ENCODE data around the gene ARF3. TPM values are rescaled to one million over a fixed set of nuclear protein-coding genes. Genes with fewer than 3 reads are reported as not detected.

The ARF3 gene
- total RNA-seq: 113 and 119 TPM in 2 replicates

DNA sequence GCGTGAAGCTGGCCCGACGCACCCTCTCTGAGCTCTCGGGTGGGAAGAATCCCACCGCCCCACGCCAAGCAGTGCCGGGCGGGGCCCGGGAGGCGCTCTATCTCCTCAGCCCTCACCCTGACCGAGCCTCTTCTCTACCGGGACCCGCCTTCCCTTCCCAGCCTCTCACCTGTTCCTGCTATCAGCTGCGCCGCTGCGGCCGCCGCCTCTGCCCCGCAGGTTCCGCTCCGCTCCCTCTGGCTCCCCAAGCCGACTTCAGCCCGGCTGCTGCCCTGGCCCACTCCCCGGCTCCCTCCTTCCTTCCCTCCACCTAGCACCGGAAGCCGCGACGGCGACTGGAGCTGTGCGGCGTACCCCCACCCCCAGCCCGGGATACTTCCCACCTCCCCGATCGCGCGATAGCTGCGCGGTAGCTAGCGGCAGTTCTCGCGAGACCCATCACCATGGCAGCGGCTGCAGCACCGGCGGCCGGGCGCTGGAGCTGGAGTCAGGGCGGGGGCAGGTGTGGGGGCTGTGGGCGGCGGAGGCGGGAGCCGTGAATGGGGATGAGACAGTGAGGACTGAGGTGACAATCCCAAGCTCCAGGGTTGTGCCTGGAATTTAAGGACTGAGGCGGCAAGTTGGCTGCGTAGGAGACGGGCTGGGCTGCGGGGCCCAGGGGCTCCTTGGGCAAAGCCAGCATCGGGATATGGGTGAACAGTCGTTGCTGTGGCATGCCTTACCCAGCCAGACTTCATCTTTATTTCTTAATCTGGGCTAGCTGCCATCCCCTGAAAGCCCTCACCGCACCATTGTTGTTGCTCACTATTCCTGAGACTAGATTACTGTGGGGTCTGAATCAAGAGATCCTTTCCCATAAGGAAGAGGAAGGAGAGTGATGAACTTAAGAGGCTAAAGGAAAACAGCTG, at the start of gene ARF3:
Gene ARF3 (minus strand): TSS at position 347 of the 908 bp plus-strand sequence. CDS start 16,392 bp downstream, outside the sequence.
- peaks cover 24% of the 10 kb centered on the region for H3K36me3 Mint-ChIP-seq (ENCODE audit: low read depth)
- POLR2A ChIA-PET: interaction anchor here (0.6 to 3.7 kb wide), 17 partner anchors 10 to 1154 kb away, joined by 3 to 31 read pairs (median 4); partner anchors contain the start of genes DDX23, FKBP11, WNT1 and WNT10B
- TF ChIP-seq, protein P1, sequence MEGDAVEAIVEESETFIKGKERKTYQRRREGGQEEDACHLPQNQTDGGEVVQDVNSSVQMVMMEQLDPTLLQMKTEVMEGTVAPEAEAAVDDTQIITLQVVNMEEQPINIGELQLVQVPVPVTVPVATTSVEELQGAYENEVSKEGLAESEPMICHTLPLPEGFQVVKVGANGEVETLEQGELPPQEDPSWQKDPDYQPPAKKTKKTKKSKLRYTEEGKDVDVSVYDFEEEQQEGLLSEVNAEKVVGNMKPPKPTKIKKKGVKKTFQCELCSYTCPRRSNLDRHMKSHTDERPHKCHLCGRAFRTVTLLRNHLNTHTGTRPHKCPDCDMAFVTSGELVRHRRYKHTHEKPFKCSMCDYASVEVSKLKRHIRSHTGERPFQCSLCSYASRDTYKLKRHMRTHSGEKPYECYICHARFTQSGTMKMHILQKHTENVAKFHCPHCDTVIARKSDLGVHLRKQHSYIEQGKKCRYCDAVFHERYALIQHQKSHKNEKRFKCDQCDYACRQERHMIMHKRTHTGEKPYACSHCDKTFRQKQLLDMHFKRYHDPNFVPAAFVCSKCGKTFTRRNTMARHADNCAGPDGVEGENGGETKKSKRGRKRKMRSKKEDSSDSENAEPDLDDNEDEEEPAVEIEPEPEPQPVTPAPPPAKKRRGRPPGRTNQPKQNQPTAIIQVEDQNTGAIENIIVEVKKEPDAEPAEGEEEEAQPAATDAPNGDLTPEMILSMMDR (IDR thresholded peaks at IDR 0.05): no peak
- peak within 1 kb of the TSS; percentile 91 for H3K27ac Mint-ChIP-seq
- CTCF ChIA-PET: interaction anchor here (0.8 to 2.8 kb wide), 10 partner anchors 12 to 104 kb away, joined by 3 to 13 read pairs (median 4); partner anchors contain the start of gene WNT1
- ATAC-seq (ENCODE audit: low read depth): peak; percentile 95
- H3K4me1 Mint-ChIP-seq: peaks cover 41% of the 10 kb centered on the region
- peaks cover 8% of the 10 kb centered on the region for H3K27me3 Mint-ChIP-seq
- peak; percentile 88 for DNase-seq
- no peaks in the 10 kb centered on the region for H3K9me3 Mint-ChIP-seq
- H3K4me3 Mint-ChIP-seq: peak within 1 kb of the TSS; percentile 99
- intact Hi-C loops (cut with micrococcal nuclease): loop anchor here (1.0 to 10.0 kb wide), 7 partner anchors 12 to 243 kb away; partner anchors contain the start of genes CCNT1, PRKAG1, RND1 and WNT1

DNA sequence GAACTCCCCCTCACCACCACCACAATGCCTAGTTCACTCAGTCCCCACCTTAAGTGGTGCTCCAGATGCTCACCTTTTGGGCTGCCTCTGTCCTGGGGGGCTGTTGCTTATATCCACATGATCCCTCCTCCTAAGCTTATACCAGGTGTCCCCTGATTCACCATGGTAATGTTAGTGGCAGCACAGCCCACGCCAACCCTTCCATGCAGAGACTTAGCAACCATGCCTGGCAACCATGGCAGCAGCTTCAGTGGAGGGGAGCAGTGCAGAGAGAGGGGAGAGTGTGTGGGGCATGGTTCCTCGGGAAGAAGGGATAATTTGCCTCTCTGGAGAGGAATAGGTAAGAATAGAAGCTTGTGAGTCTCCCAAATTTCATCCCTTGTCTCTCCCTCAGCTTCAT, 43.1 kb upstream of the ARF3 start:
- Mint-ChIP-seq H3K9me3 (no peaks in the 10 kb centered on the region), H3K27me3 (peaks cover 10% of the 10 kb centered on the region), H3K4me1 (peaks cover 38% of the 10 kb centered on the region), H3K27ac (no peak overlapping the region), H3K36me3 (ENCODE audit: low read depth) (peaks cover 43% of the 10 kb centered on the region), H3K4me3 (no peak overlapping the region)
- ChIA-PET POLR2A (interaction anchor here (1.2 kb wide), 1 partner anchor 110 kb away, joined by 3 read pairs; the partner anchor contains the start of gene LMBR1L), CTCF (interaction anchor here (1.0 kb wide), 1 partner anchor 21 kb away, joined by 3 read pairs; no protein-coding TSS in a partner anchor)
- DNase-seq (no peak), ATAC-seq (ENCODE audit: low read depth) (no peak)
- intact Hi-C loops (cut with micrococcal nuclease): no loop called here
- TF ChIP-seq, protein P1 (IDR thresholded peaks at IDR 0.05): no peak

DNA sequence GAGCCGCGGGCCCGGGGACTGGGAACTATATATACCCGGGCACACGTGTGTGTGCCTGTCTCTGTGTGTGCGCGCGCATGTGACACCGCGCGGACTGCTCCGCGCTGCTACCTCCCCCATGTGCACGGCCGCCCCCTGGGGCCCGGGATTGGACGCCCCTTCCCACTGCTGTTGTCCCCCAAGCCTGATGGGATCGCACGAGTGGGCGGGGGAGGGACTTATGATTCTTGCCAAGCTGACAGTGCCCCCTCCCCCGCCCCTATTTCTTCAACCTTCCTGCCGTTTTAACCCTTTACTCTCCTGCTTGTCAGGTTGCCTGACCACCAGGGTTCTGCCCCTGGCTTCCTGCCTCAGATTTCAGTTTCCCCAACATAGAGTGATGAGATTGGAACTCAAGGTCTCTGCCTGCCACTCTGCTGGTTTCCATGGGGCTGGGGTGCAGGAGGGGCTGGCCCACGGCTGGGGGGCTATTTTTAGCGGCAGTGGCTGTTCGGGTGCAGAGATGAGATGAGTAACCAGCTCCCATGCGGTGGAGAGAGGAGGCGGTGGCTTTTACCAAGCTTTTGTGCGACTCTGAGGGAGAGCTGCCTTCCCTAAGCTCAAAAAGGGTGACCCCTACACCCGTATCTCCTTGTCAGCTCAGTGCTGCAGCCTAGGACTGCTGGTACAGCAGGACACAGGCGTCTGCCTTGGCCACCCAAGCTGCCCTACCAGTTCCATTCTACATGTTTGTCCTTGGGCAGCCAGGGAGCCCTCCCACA, 42.3 kb upstream of the ARF3 start, which contains the start of gene DDN:
Gene DDN (minus strand): TSS at position 5 of the 761 bp plus-strand sequence. CDS start 88 bp downstream, outside the sequence.
- intact Hi-C loops (cut with micrococcal nuclease): loop anchor here (2.0 to 10.0 kb wide), 2 partner anchors 61 to 345 kb away; partner anchors contain the start of genes DNAJC22 and KMT2D
- Mint-ChIP-seq H3K27ac (no peak within 1 kb of the TSS), H3K27me3 (peaks cover 15% of the 10 kb centered on the region), H3K4me3 (peak within 1 kb of the TSS; percentile 72), H3K9me3 (no peaks in the 10 kb centered on the region), H3K36me3 (ENCODE audit: low read depth) (peaks cover 35% of the 10 kb centered on the region), H3K4me1 (peaks cover 43% of the 10 kb centered on the region)
- CTCF ChIA-PET: interaction anchor here (1.0 to 3.7 kb wide), 4 partner anchors 12 to 89 kb away, joined by 3 to 21 read pairs (median 16); no protein-coding TSS in a partner anchor
- DNase-seq (peak; percentile 45), ATAC-seq (ENCODE audit: low read depth) (peak; percentile 48)
- POLR2A ChIA-PET: interaction anchor here (1.5 to 3.4 kb wide), 3 partner anchors 20 to 264 kb away, joined by 3 to 13 read pairs (median 12); partner anchors contain the start of gene TUBA1B
- TF ChIP-seq, protein P1 (IDR thresholded peaks at IDR 0.05): no peak

DNA sequence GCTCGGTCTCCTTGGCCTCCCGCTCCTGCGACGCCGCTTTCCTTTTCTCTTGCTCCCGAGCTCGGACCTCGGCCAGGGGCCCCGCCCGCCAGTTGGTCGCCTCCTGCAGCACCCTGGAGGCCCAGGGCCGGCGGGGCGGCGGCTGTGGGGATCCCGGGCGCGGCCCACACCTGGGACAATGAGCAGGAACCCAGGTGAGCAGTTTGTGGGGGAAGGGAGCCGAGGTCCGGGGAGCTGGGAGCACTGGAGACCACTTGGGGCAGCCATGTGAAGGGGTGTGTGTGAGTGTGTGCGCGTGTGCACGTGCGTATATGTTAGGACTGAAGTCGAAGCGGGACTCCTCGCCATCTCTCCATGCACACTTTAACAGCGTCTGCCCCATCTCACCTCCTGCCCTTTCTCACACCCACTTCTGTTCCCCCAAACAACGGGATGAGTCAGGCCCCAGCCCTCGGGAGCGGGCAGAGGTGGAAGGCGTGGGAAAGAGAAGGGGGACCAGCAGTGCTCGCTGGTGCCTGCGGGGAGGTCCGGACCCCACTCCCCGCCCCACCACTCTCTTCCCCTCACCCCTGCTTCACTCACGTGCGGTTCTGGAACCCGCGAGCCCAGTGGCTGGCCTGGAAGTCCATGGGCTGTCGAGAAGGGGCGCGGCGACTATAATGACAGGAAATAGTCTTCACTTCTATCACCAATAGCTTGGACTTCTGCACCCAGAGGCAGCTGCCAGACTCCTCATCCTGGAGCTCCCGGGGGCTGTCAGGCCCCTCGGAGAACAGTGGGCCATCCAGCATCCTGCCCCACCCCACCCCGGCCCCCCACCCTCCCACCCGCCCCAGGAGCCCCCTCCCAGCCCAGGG, 41.4 kb upstream of the ARF3 start:
- TF ChIP-seq, protein P1 (IDR thresholded peaks at IDR 0.05): no peak
- Mint-ChIP-seq H3K27ac (no peak overlapping the region), H3K36me3 (ENCODE audit: low read depth) (peaks cover 26% of the 10 kb centered on the region), H3K4me1 (peaks cover 43% of the 10 kb centered on the region), H3K27me3 (peaks cover 21% of the 10 kb centered on the region), H3K9me3 (no peaks in the 10 kb centered on the region), H3K4me3 (peak overlapping the region; percentile 72)
- DNase-seq: no peak
- CTCF ChIA-PET: interaction anchor here (0.9 to 4.5 kb wide), 10 partner anchors 11 to 146 kb away, joined by 3 to 26 read pairs (median 16); partner anchors contain the start of genes ARF3, FKBP11 and WNT1
- intact Hi-C loops (cut with micrococcal nuclease): loop anchor here (1.0 to 10.0 kb wide), 3 partner anchors 62 to 346 kb away; partner anchors contain the start of genes DNAJC22 and KMT2D
- peak; percentile 5 for ATAC-seq (ENCODE audit: low read depth)
- POLR2A ChIA-PET: interaction anchor here (0.6 to 4.0 kb wide), 12 partner anchors 19 to 624 kb away, joined by 3 to 24 read pairs (median 6); partner anchors contain the start of genes ARF3, DDX23, KANSL2 and KMT2D

Measured in activated B cell treated with CpG ODN at 0.5 μM for 24 hours (primary cell).